Measurements from ENCODE around the gene STAB2. TPM values are rescaled to one million over a fixed set of nuclear protein-coding genes. Genes with fewer than 3 reads are reported as not detected.
A peak's percentile ranks its signal among the peaks of the same experiment; 100 is the strongest.

The STAB2 gene
- polyA plus RNA-seq, 3 donors = not detected

DNA sequence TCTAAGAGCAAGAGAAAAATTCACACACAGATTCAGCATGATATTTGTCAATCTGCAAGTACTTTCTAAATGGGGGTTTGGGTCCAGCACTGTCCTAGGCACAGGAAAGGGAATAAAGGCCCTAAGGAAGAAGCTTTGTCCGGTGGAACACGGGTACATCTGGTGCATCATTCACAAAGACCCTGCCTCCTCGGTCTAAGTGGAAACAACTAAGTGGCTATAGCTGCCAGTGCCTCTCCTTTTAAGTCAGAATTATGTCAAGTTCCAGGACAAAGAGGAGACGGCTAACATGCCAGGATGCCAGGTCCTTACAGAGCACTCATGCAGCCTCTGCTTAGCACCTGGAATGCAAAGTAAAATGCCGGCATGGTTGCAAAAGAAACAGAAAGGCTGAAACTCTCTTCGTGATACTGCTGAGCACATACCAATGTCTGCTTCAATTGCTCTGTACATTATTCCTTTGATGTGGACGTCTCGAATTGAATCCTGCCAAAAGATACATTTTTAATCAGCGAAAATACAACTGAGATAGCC, 206.5 kb downstream of the STAB2 start:
- H2AFZ ChIP-seq (ENCODE audit: insufficient read depth, low read depth, low read length, poor library complexity, severe bottlenecking) = no peak overlapping the region
- DNase-seq = no peak
- H3K27me3 ChIP-seq (ENCODE audit: control insufficient read depth in 2 of 2, insufficient read depth in 2 of 2, low read length in 2 of 2) = no peaks in the 10 kb centered on the region
- no peak overlapping the region for H3K4me2 ChIP-seq (replicated peaks; ENCODE audit: extremely low read depth, low read length, poor library complexity, severe bottlenecking)
- 91% methylated on average over 8 of the region's 9 CpGs for WGBS (ENCODE audit: insufficient coverage)
- Mint-ChIP-seq H3K9me3 (no peaks in the 10 kb centered on the region), H3K27me3 (ENCODE audit: low read depth in 3 of 3) (peaks cover 0 to 3% (median 0%) of the 10 kb centered on the region in 3 donors), H3K4me1 (peaks cover 2% of the 10 kb centered on the region), H3K27ac (no peak overlapping the region), H3K36me3 (peaks cover 29 to 60% of the 10 kb centered on the region in 2 donors), H3K4me3 (no peak overlapping the region)
- TF ChIP-seq, protein P1, sequence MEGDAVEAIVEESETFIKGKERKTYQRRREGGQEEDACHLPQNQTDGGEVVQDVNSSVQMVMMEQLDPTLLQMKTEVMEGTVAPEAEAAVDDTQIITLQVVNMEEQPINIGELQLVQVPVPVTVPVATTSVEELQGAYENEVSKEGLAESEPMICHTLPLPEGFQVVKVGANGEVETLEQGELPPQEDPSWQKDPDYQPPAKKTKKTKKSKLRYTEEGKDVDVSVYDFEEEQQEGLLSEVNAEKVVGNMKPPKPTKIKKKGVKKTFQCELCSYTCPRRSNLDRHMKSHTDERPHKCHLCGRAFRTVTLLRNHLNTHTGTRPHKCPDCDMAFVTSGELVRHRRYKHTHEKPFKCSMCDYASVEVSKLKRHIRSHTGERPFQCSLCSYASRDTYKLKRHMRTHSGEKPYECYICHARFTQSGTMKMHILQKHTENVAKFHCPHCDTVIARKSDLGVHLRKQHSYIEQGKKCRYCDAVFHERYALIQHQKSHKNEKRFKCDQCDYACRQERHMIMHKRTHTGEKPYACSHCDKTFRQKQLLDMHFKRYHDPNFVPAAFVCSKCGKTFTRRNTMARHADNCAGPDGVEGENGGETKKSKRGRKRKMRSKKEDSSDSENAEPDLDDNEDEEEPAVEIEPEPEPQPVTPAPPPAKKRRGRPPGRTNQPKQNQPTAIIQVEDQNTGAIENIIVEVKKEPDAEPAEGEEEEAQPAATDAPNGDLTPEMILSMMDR (IDR thresholded peaks at IDR 0.05) = no peak
- no peak overlapping the region for H3K9ac ChIP-seq (ENCODE audit: insufficient read depth, low read length, poor library complexity, severe bottlenecking)
- no peaks in the 10 kb centered on the region for H3K79me2 ChIP-seq (ENCODE audit: insufficient read depth, low read length)
- intact Hi-C loops (cut with micrococcal nuclease) = no loop called here
- no peaks in the 10 kb centered on the region for H4K20me1 ChIP-seq (ENCODE audit: insufficient read depth, low read length)
- no peaks in the 10 kb centered on the region for H3K9me3 ChIP-seq (replicated peaks in 1 of 2; ENCODE audit: control insufficient read depth in 1 of 2, insufficient read depth in 1 of 2, low read length in 2 of 2)
- H3K36me3 ChIP-seq (replicated peaks in 1 of 2; ENCODE audit: control insufficient read depth in 1 of 2, insufficient read depth in 2 of 2, low read length in 2 of 2) = peaks cover 25 to 56% of the 10 kb centered on the region in 2 donors
- no peak overlapping the region for H3K27ac ChIP-seq (ENCODE audit: low read depth in 1 of 2, low read length in 2 of 2)
- H3K4me1 ChIP-seq (ENCODE audit: control insufficient read depth in 1 of 2, insufficient read depth in 2 of 2, low read length in 2 of 2) = no peaks in the 10 kb centered on the region
- H3K4me3 ChIP-seq (replicated peaks in 1 of 3; ENCODE audit: low read depth in 2 of 3, low read length in 3 of 3) = no peak overlapping the region

DNA sequence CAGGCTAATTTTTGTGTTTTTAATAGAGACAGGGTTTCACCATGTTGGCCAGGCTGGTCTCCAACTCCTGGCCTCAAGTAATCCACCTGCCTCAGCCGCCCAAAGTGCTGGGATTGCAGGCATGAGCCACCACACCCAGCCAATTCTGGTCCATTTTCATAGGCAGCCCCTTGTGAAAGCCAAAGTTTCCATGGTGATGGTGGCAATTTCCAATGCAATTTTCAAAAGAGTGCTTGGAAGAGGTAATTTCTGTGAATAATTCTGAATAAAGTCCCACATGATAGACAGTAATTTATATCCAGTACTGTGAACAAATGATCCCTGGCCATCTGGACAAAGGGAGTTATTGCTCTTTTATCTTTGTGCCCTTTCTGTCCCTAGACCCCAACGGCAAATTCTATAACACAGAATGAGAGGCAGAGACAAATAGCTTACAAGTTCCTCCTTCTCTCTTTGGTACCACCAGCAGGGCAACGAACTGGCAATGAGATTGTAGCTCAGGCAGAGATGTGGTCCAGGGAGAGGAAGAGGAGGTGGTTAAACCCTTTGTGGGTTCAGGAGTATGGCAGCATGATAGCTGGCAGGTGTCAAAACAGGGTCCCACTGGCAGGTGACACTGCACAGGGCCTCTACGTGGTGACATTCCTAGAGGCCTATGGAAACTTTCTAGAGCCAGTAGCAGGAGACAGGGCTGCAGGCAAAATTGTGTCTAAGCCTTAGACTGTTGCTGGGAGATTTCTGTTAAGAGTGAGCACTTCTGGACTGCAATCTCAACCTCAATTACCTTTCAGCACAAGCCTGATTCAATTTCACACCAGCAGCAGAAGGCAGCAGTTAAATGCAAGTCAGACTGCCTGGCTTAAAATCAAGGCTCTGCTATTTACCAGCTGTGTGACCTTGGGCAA, 207.5 kb downstream of the STAB2 start:
- peaks cover 8% of the 10 kb centered on the region for H3K4me1 Mint-ChIP-seq

More for the DNA sequence above, 207.5 kb downstream of the STAB2 start:
- 100% methylated on average over 1 of the region's 4 CpGs for WGBS (ENCODE audit: insufficient coverage)
- H3K4me3 Mint-ChIP-seq = no peak overlapping the region
- H3K27ac Mint-ChIP-seq = peak overlapping the region in 1 of 7 donors; percentile 50
- no peak for DNase-seq
- Histone ChIP-seq H3K9me3 (replicated peaks in 1 of 2; ENCODE audit: control insufficient read depth in 1 of 2, insufficient read depth in 1 of 2, low read length in 2 of 2) (no peaks in the 10 kb centered on the region), H3K9ac (ENCODE audit: insufficient read depth, low read length, poor library complexity, severe bottlenecking) (no peak overlapping the region), H3K27me3 (ENCODE audit: control insufficient read depth in 2 of 2, insufficient read depth in 2 of 2, low read length in 2 of 2) (no peaks in the 10 kb centered on the region), H4K20me1 (ENCODE audit: insufficient read depth, low read length) (no peaks in the 10 kb centered on the region), H3K27ac (ENCODE audit: low read depth in 1 of 2, low read length in 2 of 2) (no peak overlapping the region), H3K4me2 (replicated peaks; ENCODE audit: extremely low read depth, low read length, poor library complexity, severe bottlenecking) (no peak overlapping the region), H2AFZ (ENCODE audit: insufficient read depth, low read depth, low read length, poor library complexity, severe bottlenecking) (no peak overlapping the region), H3K4me3 (replicated peaks in 1 of 3; ENCODE audit: low read depth in 2 of 3, low read length in 3 of 3) (no peak overlapping the region), H3K4me1 (ENCODE audit: control insufficient read depth in 1 of 2, insufficient read depth in 2 of 2, low read length in 2 of 2) (peaks cover 7 to 8% of the 10 kb centered on the region in 2 donors), H3K36me3 (replicated peaks in 1 of 2; ENCODE audit: control insufficient read depth in 1 of 2, insufficient read depth in 2 of 2, low read length in 2 of 2) (peaks cover 25 to 56% of the 10 kb centered on the region in 2 donors), H3K79me2 (ENCODE audit: insufficient read depth, low read length) (no peaks in the 10 kb centered on the region)
- intact Hi-C loops (cut with micrococcal nuclease) = loop anchor here in 1 of 2 donors (5.0 kb wide), 1 partner anchor 38 kb away; no protein-coding TSS in a partner anchor
- TF ChIP-seq, protein P1 (IDR thresholded peaks at IDR 0.05) = no peak
- peaks cover 0 to 3% (median 0%) of the 10 kb centered on the region in 3 donors for H3K27me3 Mint-ChIP-seq (ENCODE audit: low read depth in 3 of 3)
- peaks cover 0 to 4% (median 3%) of the 10 kb centered on the region in 7 donors for H3K9me3 Mint-ChIP-seq
- peaks cover 29 to 55% of the 10 kb centered on the region in 2 donors for H3K36me3 Mint-ChIP-seq

Measured in CD14-positive monocyte (primary cell).